ENCODE data around the gene SLCO2A1.
"Not testable (repeated sequence)": the region's sequence is repeated elsewhere in the genome, so short reads cannot be mapped to it uniquely, and the experiment has no call there.

Gene SLCO2A1

DNA sequence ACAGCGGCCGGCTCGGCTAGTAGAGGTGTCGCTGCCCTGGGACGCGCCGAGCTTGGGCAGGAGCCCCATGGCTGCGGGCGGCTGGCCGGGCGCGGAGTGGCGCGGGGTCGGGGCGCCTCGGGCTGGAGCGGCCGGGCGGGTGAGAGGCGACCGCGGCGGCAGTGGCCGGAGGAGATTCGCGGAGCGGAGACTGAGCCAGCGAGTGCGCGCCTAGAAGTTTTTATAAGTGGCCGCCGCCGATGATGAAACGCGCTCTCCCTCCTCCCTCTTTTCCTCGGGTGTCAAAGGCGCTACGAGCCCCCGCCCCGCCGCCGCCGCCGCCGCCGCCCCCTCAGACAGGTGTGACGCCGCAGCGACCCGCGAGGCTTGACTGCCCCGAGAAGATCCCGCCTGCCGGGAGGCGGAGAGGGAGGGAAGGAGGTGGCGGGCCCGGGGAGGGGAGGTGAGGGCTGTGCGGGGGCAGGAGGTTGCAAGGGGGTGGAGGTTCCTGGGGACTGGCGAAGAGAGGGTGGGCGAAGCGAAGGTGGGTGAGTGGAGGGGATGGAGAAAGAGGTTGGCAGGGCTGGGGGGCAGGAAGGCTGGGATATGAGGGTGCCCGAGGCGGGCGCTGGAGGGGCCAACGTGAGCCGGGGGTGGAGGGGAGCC lies at the start of gene SLCO2A1:
Gene SLCO2A1, minus strand, starts transcription at position 192 of the 645 bp plus-strand sequence. Its CDS starts 123 bp downstream, at position 69.
- peak in 3 of 51 donors; percentile 5 to 11 (median 9) for DNase-seq

GRCh38 chr3:134079111-134079547 lies 49.4 kb upstream of the SLCO2A1 start:
- DNase-seq, result no peak

DNA sequence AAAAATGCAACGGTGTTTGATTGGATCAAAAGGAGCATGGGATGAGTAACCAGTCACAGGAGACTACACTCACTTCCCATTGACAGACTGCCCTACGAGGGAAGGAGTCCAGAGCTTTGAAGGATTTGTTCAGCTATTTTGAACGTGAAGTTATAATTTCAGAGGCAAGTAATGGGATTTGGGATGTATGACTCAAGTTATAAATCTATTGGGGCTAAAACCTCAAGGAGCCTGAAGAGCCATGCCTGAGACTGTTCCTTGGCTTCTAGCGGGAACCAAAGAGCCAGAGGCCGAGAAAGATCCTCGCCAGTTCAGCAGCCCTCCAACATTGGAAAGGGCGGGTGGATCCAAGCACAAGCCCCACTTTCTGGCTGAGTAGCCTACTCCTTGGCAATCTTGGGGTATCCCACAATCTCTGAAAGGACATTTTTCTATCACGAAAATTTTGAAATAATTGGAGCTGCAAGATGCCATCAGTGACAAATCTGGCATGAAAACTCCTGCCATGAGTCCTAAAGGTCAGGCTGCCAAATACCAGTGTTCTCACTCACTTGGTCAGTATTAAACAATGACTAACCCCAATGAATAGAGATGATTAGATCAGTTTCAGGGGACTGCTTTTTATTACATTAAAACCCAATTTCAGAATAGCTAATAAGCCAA lies 48.6 kb upstream of the SLCO2A1 start:
- DNase-seq, result no peak

GRCh38 chr3:134077649-134078161 lies 48.0 kb upstream of the SLCO2A1 start:
- DNase-seq, result no peak

DNA sequence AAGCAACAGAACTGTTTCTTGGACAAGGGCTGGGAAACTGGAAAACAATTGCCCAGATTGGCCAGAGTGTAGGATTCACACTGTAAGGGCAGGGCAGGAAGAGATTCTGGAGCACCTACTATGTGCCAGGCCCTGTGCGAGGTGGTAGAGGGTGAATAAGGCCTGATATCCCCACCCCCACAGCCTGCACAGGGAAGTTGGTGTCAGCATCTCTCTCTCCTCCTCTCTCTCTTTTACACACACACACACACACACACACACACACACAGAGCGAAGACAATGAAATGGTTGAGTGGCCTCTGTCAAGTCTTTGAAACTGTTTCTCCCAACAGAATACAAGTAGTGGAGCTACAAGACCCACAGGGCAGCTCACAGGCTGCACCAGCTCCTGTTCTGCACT lies 47.1 kb upstream of the SLCO2A1 start:
- no peak for DNase-seq

- no peak for DNase-seq
Measured at GRCh38 chr3:134075846-134076245, 46.1 kb upstream of the SLCO2A1 start.

- DNase-seq, result no peak
Measured at GRCh38 chr3:134075568-134075825, 45.8 kb upstream of the SLCO2A1 start.

DNA sequence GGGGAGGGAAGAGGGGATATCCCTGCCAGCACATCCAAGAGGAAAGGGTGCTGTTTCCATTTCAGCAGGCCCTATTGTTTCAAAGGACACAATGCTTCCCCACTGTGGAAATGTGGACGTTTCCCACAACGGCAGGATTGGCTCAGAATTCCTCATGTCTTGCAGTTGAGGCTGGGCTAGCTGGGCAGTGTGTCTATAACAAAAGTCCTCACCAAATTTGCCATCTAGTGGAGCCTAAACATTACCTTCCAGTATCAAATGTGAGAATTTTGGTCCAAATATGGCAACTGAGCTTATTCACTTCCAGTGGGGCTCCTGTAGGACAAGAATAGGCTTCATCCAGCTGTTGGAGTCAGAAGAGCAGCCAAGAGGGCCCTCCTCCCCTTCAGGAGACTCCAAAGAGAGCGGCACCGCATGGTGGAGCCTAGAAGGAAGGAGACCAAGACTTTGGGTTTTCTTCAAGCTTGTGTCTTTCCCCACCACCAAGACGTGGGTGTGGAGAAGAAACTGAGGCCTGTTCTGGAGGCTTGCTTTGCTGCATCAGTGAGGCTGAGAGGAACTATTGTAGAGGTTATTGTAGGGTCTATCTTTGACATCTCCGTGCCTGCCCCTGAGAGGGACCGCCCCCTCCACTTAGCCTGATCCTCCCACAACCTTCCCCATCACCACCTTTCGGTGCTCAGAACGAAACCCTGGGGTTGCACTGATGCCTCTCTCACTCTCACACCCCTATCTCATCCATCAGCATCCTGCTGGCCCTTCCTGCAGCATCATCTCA lies 45.3 kb upstream of the SLCO2A1 start:
- DNase-seq, result no peak

DNA sequence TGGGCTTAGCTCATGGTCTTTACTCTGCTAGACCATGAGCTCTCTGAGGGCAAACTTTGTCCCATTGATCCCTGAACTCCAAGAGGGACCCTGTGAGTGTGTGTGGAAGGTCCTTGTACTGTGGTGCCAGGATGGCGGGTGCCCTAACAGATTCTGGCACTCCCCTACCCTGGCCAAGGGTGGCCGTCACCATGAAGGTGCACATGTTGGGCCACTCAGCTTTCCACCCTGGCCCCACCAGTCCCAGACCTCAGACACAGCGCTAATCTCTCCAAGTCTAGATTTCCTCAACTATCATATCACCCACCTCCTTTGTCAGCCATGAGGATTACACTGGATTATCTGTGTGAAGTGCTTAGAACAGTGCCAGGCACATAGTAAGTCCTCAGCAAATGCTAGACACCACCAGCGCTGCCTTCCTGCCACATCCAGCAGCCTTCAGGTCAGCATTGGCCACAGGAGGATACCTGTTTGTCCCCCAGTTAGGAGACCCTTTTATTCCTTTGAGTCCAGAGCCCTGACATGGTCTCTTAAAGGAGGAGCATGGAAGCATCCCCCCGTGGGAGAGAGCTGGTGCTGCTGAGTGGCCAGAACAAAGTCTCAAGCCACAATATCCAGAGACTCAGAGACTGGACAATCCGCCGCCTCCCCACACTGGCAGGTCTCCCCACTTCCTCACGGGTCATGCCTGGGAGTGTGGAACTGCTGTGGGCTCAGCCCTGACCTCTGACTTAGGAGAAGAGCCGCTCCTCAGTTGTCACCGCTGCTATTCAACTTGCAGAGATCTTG lies 44.5 kb upstream of the SLCO2A1 start:
- DNase-seq, result no peak

- no peak for DNase-seq
Measured at GRCh38 chr3:134073583-134073945, 43.8 kb upstream of the SLCO2A1 start.

- no peak for DNase-seq
Measured at GRCh38 chr3:134072881-134073582, 43.3 kb upstream of the SLCO2A1 start.

- not testable (repeated sequence) for DNase-seq
Measured at GRCh38 chr3:134070281-134070680, 40.6 kb upstream of the SLCO2A1 start.

DNA sequence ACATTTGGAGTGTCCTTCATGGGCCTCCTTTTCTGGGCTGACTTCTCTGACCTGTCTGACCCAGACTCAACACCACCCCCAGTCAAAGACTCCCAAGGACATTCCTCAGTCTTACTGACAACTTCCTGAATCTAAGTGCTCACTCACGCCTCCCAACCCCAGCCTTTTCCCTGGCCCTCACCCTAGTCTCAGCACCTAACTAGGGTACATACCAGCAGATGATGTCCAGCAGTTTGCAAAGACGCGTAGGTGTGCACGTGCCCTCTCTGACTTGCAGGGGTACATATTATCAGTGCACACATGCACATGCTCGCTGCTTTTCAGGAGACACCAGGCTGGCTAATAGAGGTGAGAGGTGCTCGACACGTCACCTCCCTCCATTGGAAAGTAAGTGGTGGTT lies 38.7 kb upstream of the SLCO2A1 start:
- no peak for DNase-seq

DNA sequence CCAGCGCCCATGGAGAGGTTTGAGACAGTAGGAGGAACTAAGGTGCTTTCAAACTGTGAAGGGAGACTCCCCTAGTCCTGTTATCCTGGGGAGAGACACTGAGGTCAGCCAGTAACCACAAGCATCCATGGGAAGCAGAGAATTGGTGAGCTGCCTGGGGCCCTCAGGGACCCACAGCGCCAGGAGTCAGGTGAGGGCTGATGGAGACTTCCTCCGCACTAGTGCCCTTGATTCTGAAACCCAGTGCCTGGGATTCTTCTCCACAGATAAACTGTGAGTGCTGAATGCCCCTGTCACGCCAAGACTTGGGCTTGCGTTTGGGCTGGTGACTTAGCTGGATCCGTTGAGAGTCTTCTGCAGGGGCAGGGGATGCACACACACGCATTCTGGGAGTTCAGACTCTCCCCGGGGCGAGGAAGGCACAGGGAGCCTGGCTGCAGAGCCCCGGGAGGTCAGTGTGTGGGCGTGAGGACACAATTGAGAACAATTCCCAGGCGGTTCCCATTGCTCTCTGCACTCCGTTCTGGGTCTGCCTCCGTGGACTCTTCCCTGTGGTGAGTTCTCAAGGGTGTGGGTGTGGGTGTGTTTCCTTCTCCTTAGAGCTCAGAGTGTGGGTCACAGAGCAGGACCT lies 37.9 kb upstream of the SLCO2A1 start:
- DNase-seq, result no peak

- DNase-seq, result no peak
Measured at GRCh38 chr3:134066651-134067530, 37.2 kb upstream of the SLCO2A1 start.

DNA sequence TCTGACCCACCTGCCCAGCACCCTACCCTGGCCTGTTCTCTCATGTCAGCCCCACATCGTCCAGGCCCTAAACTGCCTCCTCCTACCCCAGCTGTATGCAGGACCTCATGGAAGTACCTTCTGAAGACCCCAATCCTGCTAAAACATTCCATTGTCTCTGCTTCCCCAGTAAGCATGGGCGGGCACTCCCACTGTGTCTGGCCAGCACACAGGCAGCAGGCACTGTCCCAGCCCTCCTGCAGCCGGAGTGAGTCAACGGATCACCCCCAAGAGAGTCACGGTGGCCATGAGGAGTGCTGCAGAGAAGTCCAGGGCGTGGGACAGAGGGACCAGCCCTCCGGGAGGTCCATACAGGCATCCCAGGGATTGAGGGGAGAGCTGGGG lies 36.4 kb upstream of the SLCO2A1 start:
- no peak for DNase-seq

GRCh38 chr3:134065252-134066157 lies 35.8 kb upstream of the SLCO2A1 start:
- DNase-seq, result no peak

- DNase-seq, result no peak
Measured at GRCh38 chr3:134064081-134064480, 34.4 kb upstream of the SLCO2A1 start.

- DNase-seq, result no peak
Measured at GRCh38 chr3:134061401-134061800, 31.7 kb upstream of the SLCO2A1 start.

All from hypothalamus (tissue), 51 donors.